SK-N-MC (cell line): ENCODE measurements around the gene HPCAL1.

Source experiments
- EZH2 ChIP-seq: fragments of 200-600 bp; sonication (generic); IDR thresholded peaks from one replicate; pipeline ENCODE4 v1.6.1; 2017; ENCODE audit warnings: antibody characterized with exemption
- FOXP2 ChIP-seq: optimal IDR thresholded peaks from 2 replicates; pipeline ENCODE3; 2011; ENCODE audit warnings: mild to moderate bottlenecking, moderate library complexity; ENCODE audit not compliant: insufficient read depth; ENCODE audit errors: extremely low read length, control extremely low read depth
- POLR2AphosphoS5 ChIP-seq: IDR thresholded peaks from 2 replicates; pipeline ENCODE4 v1.6.1; 2012; ENCODE audit warnings: mild to moderate bottlenecking, low read depth, low read length, borderline replicate concordance

- TF ChIP-seq POLR2AphosphoS5 (no peak), EZH2 (no peak), FOXP2 (no peak)
Measured at GRCh38 chr2:10321622-10322021, 18.9 kb downstream of the HPCAL1 start.
